Left renal pelvis (tissue), 4 donors: ENCODE data around the gene IFNA6. TPM values are rescaled to one million over a fixed set of nuclear protein-coding genes. Genes with fewer than 3 reads are reported as not detected.

ENCODE experiments used
- DNase-seq, 4 donors: peaks; one replicate each; pipeline ENCODE4 v3.0.0-alpha.2; 2013; ENCODE audit warnings: low read depth in 4 of 4, low spot score in 3 of 4
- polyA plus RNA-seq, 4 donors: library from polyadenylated mRNA; unstranded; fragments of 120-200 nt; gene quantifications; one replicate each; pipeline ENCODE4 v1.2.1, GENCODE V29; 2013; ENCODE audit not compliant: insufficient read length in 4 of 4

IFNA6 gene
- polyA plus RNA-seq, 4 donors: not detected

DNA sequence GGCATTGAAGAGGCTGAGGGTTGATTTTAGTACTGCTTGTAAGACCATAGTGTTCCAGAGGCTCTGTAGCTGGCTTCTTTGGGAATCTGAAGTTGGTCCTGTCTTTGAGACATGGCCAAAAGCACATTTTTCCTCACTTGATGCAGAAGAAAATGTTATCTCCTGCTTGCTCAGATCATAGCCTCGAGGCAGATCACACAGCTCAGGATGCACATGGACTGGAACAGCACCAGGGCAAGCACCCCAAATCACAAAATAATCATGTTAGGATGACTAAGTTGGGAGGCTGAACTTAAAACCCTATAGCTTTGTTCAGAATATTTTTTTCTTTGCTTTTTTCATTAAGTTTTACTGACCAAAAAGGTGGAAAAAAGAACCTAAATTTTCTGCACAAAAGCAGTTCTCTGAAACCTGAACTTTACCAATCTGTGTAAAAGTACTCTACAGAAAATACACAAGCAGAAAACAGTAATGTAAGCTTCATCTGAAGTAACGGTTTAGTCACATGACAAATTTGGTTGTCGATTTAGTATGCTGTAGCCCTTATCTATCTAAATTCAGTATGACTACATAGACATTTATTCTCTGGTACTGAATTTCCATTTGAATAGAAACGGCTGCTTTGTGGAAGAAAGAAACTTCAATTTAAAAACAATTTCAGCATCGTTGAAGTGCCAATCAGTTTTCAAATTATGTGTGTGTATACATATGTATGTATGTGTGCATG lies 18.8 kb downstream of the IFNA6 start:
- DNase-seq: no peak

DNA sequence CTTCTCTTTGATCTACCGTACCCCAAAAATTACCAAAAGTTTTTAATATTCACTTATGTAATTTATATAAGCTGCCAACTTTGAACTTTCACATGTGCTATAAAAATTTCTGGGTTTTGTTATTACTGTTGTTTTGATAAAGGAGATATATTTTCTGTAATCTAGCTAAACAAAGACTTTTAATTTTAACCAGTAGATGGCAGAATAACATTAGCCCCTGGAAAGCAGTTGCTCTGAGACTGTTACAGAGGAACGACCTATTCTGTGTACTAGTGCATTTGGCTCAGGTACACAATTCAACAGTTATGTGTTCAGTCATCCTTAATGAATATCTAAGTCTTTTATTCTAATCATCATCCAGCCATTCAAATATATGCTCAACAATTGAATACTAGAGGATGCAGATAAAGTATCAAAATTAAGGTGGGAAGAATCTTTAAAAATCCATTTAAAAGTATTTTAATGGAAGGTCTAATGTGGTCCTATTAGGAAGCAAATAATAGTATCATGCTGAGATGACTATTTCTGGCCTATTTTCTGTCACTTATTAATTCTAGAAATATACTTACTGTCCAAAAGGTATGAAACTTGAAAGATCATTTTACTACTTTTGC lies 24.1 kb downstream of the IFNA6 start:
- DNase-seq: no peak

DNA sequence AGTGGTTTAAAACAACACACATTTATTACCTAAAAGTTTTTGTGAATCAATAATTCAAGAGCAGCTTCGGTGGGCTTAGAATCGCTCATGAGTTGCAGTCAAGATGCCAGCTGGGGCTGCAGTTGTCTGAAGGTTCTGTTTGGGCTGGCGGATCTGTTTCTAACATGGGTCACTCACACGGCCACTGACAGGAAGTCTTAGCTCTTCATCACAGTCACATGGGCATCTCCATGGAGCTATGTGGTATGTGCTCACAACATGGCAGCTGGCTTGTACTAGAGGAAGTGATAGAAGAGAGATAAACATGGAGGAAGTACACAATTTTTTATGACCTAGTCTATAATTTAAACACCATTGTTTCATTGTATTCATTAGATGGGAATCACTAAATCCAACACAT lies 26.6 kb downstream of the IFNA6 start:
- no peak for DNase-seq

DNA sequence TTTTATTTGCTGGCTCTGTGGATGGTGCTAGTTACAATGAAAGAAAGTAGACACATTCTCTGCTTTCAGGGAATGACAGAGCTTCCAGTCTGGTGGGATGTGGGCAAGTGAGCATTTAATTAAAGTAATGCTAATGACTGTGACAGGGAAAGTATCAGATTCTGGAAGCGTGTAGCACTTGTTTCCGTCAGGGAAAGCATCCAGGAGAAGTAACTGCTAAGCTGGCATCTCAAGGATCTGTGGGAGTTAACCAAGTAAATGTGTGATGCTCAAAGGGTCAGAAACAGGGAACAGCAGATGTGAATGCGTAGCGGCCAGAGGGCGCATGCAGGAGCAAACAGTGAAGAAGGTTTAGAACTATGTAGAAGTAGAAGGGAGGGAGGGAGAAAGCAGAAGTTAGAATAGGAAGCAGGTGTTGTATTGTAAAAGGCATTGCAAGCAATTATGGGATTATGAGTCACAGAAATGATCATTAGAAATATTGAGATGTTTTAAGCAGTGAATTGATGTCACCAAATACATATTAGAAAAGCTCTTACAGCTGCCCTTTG lies 27.7 kb downstream of the IFNA6 start:
- DNase-seq: no peak

DNA sequence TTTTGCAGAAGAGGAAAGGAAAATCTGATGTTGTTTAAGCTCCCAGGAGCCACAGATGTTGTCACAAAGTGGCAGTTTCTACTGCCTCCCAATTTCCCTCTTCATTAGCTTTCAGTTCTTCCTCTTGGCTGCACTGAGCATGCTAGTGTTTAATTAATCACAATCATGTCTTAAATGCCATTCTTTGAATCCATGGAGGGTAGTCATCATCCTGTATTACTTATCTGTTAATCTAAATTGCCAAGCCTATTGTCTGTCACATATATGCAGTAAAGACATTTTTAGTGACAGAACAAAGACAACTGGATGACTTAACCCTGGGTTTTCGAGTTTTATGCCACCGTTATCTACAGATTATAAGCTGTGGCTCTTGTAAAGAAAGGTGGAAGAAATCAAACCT lies 30.2 kb downstream of the IFNA6 start:
- no peak for DNase-seq

DNA sequence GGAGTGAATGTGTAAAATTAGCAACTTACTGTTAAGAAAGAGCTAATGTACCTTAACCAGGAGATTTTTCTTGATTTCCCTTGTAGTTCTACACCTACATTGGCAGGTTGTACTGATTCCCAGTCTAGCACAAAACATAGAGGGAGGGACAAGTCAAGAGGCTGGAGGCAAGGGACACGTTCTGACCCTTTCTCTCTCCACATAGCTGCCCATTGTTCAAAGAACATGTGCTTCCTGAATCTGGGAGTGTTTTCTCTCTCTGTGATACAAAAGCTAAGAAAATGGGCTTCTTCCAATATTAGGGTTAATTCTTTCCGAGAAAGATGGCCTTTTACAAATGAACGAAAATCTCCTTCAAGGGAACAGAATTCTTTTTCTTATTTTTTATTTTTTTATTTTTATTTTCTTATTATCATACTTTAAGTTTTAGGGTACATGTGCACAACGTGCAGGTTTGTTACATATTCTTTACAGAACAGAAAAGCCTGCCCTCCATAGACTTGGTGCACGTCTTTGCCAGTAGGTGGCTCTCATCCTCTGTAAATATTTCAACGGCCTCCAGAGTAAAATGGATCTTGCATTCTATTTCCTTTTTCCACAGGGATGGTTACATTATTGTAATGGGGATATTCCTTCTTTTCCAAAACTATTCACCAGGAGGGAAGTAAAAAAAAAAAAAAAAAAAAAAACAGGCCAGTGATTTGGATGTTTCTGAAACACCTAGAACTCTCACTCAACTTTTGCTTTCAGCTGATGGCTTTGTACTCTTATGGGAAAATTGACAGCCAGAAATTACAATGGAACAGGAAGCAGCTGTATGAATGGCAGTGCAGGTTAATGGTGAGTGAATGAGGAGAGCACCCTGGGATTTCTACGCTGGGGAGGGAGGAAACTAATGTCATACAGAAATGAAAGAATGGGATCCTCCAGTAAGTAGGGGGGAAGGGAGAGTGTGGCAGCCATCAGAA lies 32.4 kb downstream of the IFNA6 start:
- peak in 1 of 4 donors; percentile 31 for DNase-seq

DNA sequence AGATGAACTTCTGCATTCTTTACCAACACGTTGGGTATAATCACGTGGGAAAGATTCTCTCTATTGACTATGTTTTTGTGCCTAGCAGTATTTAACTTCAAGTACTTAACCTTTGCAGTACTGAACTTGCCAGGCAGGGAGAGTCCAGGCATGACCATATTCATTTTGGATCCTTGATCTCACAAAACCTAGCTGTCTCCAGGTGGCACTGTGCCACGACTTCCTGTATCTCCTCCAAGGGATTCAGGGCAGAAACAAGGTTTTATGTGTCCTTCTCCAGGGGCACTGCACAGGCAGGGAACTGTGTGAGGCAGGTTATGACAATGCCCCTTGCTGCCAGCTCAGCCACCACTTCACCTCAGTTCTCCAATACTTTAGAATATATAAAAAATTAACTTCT lies 33.8 kb downstream of the IFNA6 start:
- DNase-seq: no peak

DNA sequence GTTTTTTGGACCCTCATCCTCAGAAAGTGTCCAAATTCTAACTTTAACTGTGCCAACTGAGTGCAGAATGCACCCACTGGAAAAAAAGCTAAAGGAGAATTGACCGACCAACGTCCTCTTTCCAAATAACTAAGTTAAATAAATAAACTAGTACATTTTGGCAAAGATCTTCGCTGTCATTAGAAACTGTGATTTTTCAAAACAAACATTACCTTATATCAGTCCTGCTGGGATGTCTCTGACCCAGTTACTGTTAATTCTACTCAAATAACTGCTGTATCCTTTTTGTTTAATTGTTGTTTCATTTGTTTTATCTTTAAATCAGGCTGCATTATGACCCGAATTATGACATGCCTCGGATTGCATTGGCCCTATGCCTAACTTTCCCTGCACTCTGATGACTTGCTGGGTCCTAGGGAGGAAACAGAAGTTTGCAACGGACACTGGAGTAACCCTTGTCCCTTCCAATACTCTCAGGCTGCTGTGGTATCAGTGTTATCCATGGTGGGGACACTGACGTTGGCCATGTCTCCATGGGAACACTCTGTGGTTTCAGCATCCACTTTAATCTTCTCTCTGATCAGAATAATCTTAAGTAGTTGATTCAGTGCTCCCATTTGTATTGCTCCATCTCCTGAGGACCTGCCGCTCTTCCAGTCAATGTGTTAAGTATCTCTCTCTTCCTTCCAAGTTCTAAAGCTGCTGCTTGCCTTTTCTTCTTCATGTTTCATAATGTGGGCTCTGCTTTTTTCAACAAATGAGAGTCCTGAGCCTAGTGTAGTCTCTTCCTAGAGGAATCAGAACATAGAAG lies 34.5 kb downstream of the IFNA6 start:
- DNase-seq: no peak

DNA sequence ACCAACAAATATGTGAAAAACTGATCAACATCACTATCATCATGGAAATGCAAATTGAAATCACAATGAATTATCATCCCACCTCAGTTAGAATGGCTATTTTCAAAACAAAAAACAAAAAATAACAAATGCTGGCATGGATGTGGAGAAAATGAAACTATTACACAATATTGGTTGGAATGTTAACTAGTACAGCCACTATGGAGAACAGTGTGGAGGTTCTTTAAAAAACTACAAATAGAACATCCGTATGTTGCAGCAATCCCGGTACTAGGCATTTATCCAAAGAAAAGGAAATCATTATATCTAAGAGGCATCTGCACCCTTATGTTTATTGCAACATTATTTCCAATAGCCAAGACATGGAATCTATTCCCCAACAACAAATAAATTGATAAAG lies 36.5 kb downstream of the IFNA6 start:
- DNase-seq: no peak

DNA sequence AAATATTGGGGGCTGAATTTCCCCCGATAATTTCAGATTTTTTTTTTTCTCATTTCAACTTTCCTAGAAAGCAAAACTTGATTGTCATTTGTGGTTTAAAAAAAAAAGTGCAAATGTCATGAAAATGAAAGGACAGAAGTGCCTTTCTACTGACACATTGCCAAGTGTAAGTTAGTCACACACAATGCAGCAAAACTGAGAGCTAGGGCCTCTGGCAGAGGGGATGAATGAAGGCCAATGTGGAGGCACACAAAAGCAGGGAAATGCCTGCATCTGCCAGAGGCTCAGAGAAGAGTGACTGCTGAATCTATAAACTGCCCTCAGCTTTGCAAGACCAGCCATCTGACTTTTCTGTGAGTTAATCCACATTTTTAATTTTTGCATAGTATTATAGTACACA lies 38.8 kb downstream of the IFNA6 start:
- DNase-seq: no peak

DNA sequence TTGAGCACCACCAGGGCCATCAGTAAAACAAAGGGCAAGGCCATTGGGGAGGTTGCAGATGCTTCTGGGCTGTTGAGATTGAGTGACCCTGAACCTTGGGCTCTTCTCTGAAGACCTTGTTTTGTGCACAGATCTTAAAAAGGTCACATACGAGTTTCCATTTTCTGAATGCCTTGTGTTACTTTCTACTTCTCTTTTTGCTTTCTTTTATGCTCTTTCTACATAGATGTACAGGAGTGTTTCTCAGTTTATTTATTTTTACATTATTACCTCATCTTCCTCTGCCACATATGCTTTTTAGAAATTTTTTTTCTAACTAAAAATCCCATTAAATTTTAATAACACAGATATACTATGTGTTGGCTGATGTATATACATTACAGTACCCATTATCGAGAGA lies 45.5 kb downstream of the IFNA6 start, which contains the start of gene IFNA5:
TSS of gene IFNA5 (minus strand) at position 101 of the 400 bp plus-strand sequence. CDS start at position 44, 57 bp downstream.
- DNase-seq: no peak

Other genes with a start within 250 kb of the IFNA6 start
- not detected for gene IFNW1, start 209.1 kb downstream of the IFNA6 start, polyA plus RNA-seq
- gene IFNA21, start 184.2 kb downstream of the IFNA6 start, polyA plus RNA-seq: under 1 TPM in 1 of 4 donors, not detected in 3; 0.15 TPM
- gene IFNA4, start 163.3 kb downstream of the IFNA6 start, polyA plus RNA-seq: not detected
- not detected for gene IFNA7, start 148.7 kb downstream of the IFNA6 start, polyA plus RNA-seq
- gene IFNA10, start 143.7 kb downstream of the IFNA6 start, polyA plus RNA-seq: not detected
- not detected for gene IFNA16, start 133.6 kb downstream of the IFNA6 start, polyA plus RNA-seq
- not detected for gene IFNA17, start 122.7 kb downstream of the IFNA6 start, polyA plus RNA-seq
- gene IFNA14, start 110.9 kb downstream of the IFNA6 start, polyA plus RNA-seq: not detected
- not detected for gene IFNA5, start 45.6 kb downstream of the IFNA6 start, polyA plus RNA-seq
- gene KLHL9, start 15.5 kb downstream of the IFNA6 start, polyA plus RNA-seq: 10 to 100 TPM; 46.3 to 62.3 (median 49.8) TPM
- not detected for gene IFNA13, start 17.2 kb upstream of the IFNA6 start, polyA plus RNA-seq
- not detected for gene IFNA2, start 34.5 kb upstream of the IFNA6 start, polyA plus RNA-seq
- not detected for gene IFNA8, start 58.2 kb upstream of the IFNA6 start, polyA plus RNA-seq
- gene IFNA1, start 89.6 kb upstream of the IFNA6 start, polyA plus RNA-seq: not detected
- under 1 TPM in 3 of 4 donors, not detected in 1; 0.19 to 0.47 (median 0.20) TPM for gene IFNE, start 131.4 kb upstream of the IFNA6 start, polyA plus RNA-seq